ENCODE measurements around the gene ARNT2.
A peak's percentile ranks its signal among the peaks of the same experiment; 100 is the strongest.

The ARNT2 gene

DNA sequence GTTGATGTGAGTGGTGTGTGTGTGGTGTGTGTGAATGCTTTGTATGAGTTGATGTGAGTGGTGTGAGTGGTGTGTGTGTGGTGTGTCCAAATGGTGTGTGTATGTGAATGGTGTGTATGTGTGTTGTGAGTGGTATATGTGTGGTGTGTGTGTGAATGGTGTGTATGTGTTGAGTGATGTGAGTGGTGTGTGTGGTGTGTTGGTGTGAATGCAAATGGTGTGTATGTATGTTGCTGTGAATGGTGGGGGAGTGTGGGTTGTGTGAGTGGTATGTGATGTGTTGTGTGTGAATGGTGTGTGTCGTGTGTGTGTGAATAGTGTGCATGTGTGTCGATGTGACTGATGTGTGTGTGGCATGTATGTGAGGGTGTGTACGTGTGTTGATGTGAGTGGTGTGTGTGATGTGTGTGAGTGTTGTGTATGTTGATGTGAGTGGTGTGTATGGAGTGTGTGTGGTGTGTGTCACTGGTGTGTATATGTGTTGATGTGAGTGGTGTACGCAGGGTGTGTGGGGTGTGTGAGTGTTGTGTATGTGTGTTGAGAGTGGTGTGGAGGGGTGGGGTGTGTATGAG is 40.6 kb downstream of the ARNT2 start:
- DNase-seq, result no peak

DNA sequence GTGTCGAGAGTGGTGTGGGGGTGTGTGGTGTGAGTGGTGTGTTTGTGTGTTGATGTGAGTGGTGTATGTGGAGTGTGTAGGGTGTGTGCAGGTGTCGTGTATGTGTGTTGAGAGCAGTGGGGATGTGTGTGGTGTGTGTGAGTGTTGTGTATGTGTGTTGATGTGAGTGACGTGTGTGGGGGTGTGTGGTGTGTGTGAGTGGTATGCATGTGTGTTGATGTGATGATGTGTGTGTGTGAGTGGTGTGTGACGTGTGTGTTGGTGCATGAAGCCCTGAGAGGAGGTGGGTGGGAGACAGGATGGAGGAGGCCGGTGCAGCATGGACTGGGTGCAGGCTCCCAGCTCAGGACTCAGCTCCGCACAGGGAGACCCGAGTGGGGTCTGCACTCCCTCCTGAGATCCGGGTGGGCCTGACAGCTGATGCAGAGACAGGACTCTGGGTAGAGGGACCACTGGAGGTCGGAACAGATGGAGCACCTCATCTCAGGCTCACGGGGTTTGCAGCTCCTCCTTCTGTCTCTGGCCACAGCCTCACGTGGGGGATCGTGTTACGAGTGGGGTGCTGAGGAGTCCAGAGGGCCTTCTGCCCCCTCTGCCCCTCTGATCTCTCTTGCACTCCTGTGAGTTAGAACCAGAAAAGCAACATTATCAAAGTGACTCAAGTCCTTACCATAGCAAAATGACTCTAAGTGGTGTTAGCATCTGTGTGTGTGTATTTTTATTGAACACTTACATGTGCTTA is 41.3 kb downstream of the ARNT2 start:
- no peak for DNase-seq

DNA sequence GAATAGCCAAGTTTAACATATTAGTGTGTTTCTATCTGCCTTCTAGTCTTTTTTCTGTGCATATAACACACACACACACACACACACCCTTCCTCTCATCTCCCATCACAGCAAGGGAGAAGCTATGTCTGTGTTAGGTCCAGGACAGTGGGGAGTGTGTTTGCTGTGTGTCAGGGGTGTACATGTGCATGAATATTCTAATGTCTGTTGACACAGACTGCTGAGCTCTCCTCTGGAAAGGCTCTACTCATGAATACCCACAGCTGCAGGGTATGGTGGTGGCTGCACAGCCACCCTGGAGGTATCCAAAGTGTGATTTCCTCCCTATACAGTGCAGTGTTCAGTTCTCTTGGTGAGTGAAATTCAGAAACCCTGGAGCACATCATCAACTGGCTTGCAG is 42.9 kb downstream of the ARNT2 start:
- no peak for DNase-seq

DNA sequence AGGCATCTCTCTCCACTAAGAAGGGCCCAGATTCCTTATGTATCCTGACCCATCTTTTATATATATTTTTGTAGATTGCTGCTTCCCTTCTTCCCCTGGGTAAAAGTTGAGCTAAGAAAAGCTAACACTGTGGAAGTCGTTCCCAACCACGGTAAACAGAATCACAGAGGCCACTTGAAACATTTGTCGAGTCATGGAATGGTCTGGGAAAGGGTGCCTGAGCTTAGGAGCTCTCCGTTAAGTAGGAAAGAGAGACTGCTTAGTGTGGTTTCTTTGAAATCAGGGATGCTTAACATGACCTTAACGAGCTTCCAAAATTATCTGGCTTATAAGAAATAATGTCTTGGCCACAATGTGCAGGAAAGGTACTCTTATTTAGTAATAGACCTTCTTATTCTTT is 45.6 kb downstream of the ARNT2 start:
- no peak for DNase-seq

DNA sequence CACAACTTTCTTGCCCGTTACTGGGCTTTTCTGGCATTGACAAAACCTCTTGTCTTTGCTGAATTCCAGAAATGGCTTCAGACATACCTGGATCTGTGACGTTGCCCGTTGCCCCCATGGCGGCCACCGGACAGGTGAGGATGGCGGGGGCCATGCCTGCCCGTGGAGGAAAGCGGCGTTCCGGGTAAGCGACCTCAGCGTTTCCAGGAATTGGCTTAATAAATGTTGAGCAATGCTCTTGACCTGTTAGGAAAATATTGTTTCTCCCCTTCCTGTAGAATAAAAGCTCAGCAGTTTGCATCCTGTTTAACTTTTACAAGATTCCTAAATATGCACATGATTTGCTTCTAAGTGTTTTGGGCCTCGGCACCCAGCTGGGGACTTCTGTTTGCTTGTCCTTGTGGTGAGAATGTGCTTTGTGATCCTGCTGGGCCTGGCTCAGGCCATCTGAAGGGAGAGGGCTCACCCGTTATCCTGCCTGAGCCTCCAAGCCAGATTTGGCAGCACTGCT is 46.7 kb downstream of the ARNT2 start:
- no peak for DNase-seq

DNA sequence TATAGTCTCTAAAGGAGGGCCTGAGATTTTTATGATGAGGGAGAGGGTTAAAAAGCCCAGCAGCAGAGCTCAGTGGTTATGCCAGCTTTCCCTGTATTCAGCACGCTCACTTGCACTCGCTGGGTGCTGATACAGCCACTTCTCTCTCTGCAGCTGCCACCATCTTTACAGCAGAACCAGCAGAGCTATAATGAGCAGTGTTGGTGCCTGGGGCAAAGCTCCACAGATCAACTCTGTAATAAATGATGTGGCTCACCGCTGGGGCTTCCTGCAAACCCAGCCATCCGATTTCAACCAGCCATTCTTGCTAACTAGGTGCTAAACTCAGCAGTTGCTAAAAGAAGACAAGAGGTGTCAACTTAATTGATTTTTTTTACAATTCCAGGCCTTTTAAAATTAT is 48.0 kb downstream of the ARNT2 start:
- DNase-seq, result no peak

DNA sequence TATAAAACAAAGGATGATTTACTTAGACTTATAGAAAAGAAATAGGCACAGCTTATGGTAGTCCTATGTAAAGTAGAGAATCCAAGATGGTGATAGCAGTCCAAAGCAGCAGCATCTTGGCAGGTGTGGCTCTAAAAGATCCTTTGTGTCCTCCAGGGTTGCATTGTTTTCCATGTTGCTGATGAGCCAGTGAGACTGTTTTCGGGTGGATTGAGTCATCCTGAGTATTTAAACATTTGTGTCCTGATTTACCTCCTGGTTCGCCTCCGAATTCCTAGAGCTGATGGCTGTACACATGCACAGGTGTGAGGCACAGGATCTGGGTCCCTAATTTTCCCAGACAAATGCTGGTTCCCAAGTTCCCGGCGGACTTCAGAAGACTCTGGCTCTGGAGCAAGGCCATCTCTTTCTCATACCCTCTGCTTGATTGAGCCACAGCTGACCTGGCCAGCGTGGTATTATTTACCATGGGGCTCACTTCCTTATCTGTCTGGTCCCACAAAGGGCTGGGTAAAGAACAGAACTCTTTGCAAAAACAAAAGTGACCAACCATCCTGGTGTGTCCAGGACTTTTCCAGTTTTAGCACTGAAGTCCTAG is 51.0 kb downstream of the ARNT2 start:
- DNase-seq, result no peak

DNA sequence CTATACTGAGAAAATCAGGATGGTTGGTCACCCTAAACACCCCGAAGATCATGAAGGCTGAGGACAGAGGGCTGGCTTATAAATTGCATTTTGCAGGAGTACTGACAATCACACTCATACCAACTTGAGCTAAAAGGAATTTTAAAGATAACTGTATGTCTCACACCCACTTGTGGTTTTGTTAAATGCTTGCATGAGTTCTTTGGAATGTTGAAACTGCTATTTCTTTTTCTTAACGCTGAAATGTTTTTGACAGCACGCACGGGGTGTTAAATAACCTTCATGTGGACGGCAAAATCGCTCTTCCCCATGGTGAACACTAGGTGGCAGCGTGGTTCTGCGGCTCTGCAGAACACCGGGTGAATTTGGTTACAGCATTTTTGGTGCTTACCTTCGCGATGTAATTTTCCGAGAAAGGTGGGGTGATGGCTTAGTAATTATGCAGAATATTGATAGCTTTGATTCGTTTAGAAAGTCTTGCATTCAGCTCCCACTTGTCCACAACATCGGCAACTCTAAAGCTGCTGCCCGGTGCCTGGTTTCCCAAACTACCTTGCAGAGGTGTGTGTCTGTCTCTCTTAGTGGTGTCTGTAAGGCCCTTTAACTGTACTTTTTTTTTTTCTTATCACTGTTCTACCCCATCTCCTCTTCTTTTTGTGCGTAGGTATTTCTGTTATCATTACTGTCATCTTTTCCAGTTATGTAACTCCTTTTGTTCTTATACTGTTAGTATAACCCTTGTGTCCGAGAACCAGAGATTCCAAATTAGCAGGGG is 51.7 kb downstream of the ARNT2 start:
- DNase-seq, result peak; percentile 36

DNA sequence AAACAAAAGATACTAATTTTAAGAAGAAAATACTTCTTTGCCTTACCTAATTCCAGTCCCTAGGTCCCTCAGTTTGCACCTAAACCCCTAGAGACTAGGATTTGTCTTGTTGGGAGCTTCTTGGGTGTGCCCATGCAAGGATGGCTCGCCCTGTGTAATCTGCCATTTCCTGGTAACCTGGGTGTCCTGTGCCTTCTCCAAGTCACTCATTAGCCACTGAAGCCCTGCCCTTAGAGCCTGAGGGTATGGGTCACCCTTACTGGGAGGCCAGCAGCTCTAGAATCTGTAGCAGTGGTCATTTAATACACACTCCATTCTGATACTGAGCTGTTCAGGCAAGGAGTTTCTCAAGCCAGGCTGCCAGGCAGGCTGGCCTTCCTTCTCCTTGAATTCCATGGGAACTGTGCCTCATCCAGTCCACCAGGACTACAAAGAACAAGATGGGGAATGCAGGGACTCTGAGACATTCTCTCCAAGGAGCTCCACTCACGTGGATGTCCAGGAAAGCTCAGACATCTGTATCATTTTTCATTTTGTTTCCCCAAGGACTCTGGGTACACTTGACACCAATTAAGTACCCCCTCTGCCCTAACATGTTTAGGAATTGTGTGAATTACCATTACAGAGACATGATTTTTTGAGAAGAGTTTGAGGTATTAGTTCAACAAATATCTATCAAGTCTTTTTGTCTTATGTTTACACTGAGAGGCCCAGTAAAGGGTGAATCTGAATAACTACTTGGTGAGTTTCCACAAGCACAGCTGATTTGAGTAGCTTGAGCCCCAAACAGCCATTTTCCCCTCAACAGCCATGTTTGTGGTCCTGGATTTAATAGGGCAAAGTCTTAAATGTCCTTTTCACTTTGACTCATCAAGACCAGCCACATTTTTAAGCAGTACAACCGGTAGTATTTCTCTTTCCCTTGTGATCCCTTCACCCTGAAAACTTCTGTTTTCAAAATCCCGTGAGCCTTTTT is 52.6 kb downstream of the ARNT2 start:
- DNase-seq, result no peak

DNA sequence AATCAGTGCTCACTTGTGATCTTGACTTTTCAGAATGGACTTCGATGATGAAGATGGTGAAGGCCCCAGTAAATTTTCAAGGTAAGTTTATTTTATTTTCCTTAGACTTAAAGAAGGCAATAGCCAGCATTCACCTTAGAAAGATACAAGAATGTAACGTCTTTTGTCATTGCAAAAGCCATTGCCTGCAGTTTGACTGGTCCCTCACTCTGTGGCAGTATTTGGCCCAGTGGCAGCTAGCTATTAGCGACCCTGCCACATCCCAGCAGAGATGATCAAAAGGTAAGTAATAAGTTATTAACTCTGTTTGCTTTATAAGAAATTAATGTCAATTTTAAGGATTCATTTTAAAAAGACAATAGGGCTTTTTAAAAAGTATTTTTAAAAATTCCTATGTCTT is 53.7 kb downstream of the ARNT2 start:
- no peak for DNase-seq

DNA sequence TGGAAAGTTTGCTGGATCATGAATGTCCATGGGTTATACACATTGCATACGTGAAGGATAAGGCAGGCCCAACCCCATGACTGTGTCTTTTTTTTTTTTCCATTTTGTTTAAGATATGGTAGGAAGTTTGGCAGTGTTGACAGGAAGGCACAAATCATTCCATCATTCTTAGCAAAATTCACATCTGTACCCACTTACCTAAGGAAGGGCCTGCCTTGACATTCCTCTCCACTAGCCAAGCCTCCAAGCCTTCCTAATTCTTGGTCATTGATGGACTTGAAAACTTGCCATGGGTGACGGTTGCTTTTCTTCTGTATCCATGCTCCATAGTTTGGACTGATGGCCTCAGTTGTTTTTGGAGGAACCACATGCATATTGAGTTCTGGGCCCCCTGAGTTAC is 54.4 kb downstream of the ARNT2 start:
- no peak for DNase-seq

DNA sequence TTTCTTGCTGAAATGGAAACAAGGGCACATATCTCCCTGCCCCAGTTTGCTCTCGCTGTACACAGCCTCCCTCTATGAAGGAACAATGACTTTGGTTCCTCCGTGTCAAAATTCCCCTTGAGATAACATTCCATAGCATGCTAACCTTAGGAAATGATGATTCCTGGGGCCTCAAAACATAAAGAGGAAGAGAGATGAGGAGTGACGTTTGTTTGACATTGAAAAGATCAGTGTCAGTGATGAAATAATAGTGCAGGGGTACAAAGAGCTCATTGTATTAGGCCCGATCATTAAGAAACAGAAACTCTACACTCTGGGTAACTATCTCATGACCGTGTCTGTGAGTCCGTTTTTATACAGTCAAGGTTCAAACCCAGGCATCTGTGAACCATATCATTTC is 55.2 kb downstream of the ARNT2 start:
- no peak for DNase-seq

DNA sequence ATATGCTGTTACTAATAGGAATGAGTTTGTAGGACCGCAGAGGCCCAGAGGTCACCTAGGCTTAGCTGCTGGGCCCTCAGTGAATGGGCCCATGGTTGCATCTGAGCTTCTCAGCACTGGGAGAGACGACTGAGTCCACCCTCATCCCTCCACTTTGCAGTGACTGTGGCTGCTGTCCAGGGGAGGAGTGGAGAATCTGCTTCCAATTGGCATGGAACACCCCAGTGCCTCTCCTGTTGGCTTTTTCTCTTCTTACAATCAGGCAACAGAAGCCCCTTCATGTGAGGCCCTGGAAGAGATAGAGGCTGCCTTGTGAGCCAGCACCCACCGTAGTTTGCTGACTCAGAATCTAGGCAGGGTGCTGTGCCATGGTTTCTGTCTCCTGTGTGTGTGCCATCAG is 55.6 kb downstream of the ARNT2 start:
- DNase-seq, result no peak

DNA sequence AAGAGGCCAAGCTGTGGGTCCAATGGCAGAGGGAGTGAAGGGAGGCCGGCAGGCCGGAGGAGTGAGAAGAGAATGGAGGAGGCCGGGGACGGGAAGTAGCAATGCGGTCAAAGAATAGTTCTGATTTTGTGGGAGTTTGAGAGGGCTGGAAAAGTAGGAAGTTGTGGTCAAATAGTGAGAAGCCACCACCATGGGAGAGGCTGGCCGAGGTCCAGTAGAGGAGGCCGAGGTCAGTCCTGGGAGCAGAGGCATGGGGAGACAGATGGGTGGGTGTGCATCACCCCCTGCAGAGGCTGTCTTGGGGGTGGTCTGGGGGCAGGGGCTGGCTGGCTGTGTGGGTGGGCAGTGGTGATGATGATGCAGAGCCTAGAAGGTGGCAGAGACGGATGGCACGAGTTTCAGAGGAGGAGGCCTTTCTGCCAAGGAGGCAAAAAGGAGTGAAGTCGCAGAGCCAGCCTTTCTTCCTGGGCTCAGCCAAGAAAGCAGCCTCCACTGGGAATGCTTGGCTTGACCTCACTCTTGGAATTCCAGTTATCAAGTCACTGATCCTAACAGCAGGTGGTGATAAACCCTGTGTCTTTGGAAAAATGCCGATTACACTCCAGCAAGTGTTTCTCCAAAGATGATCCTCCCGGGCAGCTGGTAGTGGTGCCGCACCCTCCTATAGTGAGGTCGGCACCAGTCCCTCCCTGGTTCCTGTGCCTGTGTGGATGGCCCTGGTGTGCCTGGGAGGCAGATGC is 57.3 kb downstream of the ARNT2 start:
- no peak for DNase-seq

DNA sequence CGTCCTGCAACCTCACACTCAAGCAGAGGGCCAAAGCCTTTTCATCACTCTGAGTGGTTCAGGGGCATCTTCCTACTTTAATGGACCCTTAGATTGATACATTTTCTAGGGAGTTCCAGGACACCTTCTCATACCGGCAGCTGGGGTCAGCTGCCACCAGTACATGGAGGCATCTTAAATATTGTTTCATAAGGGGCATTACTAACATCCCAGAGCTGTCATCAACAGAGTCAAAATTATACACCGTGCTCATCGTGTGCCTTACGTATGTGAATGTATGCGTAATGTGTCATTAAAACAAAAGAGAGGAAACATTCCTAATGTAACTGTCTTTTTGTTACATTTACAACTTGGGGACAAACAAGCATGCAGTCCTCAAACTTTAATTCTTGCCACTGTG is 57.9 kb downstream of the ARNT2 start:
- DNase-seq, result no peak

DNA sequence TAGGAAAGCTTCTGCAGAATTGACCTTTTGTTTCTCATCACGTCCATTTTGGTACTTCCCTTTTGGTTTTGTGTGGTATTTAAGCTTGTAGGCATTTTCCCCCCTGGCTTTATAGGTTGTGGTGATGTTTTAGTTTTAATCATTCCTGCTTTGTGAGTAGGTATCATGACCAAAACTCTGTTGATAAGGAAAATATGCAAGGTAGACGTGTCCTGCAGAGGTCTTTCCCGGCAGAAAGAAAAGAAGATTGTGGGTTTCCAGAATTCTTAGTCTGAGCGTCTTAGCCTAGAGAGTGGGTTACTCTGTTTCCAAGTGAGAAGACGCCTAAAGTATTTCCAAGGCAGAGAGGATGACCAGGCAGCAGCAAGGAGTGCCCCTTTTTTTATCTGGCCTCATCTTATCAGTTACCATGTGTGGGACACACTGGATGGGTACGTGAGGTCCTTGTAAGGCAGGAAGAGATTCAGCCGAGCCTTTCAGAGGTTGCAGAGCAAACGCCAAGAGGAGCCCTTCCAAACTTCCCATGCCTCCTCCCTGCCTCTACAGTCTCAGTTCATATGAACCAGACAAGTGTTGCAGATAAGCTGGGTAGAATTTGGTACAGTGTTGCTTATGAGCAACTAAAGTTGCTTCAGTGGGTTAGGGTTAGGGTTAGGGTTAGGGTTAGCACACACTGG is 58.8 kb downstream of the ARNT2 start:
- DNase-seq, result no peak

DNA sequence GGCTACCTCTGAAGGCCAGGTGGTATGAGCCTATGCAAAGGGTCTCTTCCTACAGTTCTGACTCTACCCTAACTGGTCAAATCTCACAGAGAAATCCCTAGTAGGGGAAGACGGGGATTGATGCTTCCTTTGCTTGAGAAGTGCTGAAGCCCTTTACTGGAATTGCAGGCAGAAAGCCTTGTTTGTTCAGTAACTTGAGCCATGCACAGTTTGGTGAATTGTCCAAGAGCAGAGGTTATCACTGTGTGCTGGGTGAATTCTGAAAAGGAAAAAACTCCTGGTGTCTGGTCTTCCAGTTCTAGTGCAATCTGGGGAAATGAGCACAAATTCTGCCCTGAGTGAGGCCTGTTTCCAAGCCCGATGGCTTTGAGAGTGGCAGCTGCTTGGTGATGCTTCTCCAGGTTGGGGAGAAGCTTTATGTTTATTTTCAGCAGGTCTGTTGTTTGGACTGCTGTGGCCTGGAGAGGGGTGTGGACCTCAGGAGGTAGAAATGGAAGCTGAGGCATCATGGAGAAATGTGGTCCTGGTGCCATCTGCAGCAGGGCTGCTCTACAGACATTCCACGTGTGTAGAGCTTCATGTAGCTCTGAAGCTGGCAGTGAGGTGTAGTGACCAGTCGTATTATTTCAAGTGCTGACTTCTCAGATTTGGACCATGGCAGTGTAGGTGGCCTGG is 60.9 kb downstream of the ARNT2 start:
- peak; percentile 10 for DNase-seq

DNA sequence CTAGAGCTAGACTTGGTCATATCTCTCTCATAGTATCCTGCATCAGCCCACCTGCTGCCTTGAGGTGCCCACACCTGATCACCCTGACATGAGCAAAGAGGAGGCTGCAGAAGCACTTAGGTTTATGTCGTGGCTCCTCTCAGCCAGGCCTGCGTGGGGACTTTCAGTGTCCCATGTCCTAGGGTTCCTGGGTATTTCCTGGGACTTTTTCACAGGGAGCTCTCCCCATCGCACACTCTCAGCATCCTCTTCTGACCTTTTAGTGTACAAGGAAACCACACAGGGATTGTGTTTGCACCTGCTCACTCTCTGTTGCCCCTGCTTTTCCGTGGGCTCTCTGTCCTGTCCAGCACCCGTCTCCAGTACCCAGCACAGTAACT is 61.4 kb downstream of the ARNT2 start:
- DNase-seq, result no peak

DNA sequence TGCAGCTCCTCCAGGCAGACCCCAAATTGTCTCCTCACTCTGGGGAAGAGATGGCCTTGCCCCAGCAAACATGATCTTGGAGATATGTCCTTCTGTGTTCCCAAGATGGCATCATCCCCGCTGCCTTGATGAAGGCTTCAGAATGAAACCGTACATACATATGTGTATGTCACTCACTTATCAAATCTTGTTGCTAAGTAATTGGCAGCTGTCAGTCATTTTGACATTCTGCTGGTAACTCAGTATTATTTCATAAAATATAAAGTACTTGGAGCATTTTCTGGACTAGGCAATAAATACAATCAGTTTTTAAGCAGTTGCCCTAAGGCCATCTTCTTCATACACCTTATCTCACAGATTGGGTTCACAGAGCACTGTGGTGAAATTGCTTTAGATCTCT is 62.4 kb downstream of the ARNT2 start:
- no peak for DNase-seq

DNA sequence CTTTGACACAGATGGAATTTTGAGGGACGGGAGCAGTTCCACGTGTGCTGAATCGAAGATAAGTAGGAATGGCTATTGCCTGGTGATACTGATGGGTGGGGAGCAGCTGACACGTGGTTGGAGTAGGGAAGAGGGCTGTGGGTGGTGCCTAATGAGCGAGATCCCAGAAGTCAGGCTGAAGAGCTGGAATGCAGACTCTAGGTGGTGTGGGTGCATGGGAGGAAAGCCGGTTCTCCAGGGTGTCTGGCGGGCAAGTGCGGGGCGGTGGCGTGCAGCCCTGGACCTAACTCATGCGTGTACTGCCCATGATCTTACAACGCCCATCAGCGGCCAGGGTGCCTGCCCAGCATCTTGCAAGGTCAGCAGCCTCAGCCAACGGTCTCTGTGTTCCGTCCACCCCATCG is 63.1 kb downstream of the ARNT2 start:
- DNase-seq, result no peak

DNA sequence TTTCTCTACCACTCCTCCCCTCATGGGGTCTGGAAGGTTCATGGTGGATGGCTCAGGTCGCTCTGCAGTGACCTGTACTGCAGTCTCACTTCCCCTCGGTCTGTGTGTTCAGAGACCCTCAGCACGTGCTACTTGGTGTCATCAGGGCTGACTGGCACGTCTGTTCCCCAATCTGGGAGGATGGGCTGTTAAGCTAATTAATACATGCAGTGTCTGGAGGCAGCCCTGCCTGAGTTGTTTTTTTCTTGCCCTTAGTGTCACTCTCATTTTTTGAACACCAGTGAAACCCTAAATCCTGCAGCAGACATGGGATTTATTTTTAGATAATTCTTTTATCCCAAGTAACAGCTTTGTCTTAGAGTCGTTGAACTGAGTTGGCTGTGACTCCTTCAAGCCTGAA is 64.6 kb downstream of the ARNT2 start:
- DNase-seq, result no peak
